NCI-H345 treated with DMSO at 0.1 percent for 48 hours (cell line): ENCODE measurements around the gene CEP170B.
"Not testable (repeated sequence)": the region's sequence is repeated elsewhere in the genome, so short reads cannot be mapped to it uniquely, and the experiment has no call there.

ENCODE experiments used
- DNase-seq: peaks from one replicate; lab custom pipeline; 2025; ENCODE audit not compliant: unreplicated experiment; lab: John Stamatoyannopoulos, UW

The CEP170B gene

GRCh38 chr14:104865081-104865630, at the start of gene CEP170B:
Gene CEP170B, plus strand, starts transcription at chr14:104865268. Its CDS starts 3,183 bp downstream, at chr14:104868451.
- no peak for DNase-seq

GRCh38 chr14:104816616-104816884, 48.5 kb upstream of the CEP170B start:
- no peak for DNase-seq

DNA sequence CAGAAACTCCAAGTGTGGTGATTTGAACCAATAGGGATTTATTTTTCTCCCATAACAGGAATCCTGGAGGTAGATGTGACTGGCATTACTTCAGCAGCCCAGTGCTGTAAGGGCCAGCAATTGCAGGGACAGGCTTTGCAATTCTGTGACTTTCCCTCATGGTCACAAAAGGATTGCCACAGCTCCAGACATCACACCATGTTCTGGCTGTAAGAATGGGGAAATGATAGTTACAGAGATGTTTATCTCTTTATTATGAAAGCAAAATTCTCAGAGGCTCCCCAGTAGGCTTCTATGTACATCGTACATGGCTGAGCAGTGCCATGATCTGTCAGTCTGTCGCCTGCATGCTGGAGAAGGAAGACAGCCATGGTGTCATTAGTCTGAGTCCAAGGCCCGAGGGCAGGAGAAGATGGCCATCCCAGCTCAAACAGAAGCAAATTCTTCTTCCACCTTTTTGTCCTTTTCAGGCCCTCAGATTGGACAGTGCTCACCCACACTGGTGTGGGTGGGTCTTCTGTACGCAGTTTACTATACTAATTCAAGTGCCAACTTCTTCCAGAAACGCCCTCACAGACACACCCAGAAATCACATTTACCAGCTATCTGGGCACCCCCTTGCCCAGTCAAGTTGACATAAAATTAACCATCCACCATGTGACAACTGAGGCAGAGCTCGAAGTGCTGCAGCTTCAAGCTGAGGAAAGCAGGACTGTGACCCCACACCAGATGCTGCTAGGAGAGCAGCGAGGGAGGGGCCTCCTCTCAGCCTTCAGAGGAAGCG, 46.9 kb upstream of the CEP170B start:
- DNase-seq, result no peak

GRCh38 chr14:104818714-104819161, 46.3 kb upstream of the CEP170B start:
- DNase-seq, result no peak

DNA sequence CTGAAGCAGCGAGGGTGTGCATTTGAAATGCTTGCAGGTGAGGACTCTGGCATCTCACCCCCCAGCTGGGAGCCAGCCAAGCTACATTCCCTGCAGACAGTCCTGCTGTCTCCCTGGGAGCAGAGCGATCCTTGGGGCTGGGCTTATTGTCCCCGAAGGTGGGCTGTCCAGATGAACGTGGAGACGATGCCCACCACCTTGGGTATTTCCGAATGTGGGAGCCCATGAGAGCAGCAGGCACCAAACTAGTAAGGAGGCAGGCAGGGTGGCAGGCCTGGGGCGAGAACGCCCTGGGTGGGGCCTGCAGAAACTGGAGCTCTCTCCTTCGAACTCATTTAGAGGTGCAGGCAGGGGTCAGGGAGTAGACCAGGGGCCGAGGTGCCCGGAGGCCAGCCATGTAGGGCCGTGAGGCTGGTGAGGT, 45.7 kb upstream of the CEP170B start:
- DNase-seq, result no peak

DNA sequence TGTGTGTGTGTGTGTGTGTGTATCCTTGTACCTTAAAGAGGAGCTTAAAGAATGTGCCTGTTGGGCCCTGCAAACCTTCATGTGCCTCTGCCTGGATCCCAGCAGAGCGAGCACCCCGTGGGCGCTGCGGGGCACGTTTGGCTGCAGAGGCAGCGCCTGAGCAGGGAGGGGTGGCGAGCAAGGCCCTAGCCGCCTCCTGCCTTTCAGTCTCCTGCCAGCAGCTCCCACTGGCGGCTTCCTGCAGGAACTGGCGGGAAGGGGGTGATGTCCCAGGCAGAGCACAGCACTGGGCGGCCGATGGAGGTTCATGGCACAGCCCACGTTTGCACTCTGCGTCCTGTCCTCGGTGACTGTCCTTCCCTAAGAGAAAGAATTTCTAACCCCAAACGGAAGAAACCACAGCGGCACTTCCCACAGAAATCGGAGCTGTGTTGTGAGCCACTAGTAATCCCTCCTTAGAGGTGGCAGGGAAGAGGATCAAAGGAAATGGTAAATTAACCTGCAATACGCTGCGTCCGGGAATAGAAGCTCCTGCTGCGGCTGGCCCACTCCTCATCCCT, 44.3 kb upstream of the CEP170B start:
- no peak for DNase-seq

DNA sequence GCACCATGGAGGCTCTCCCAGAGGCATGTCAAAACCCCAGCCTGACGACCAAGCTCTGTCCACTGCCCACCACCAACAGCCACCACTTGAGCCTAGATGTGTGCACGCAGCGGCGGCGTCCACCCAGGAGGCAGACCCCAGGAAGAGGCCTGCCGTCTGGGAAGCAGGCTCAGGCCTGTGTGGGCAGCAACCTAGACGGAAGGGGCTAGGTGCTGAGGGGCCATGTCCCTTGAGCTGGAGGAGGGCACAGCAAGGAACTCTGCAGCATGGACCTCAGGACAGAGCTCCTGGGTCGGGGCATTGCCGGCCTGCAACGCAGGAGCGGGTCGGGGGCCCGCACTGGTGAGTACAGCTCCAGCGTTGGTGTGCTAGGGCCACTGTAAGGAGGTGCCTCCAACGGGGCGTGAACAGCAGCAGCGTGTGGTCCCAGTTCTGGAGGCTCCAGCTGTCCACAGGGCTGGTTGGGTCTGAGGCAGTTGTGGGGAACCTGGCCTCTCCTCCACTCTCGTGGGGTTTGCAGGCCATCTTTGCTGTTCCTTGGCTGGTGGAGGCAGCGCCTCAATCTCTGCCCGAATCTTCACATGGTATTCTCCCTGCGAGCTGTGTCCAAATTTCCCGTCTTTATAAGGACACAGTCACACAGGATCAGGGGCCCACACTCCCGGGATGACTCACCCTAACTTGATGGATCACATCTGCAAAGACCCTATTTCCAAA, 43.7 kb upstream of the CEP170B start:
- DNase-seq, result no peak

GRCh38 chr14:104821971-104822608, 43.0 kb upstream of the CEP170B start:
- DNase-seq, result no peak

GRCh38 chr14:104822821-104823615, 42.0 kb upstream of the CEP170B start:
- DNase-seq, result no peak

GRCh38 chr14:104824353-104824997, 40.6 kb upstream of the CEP170B start:
- no peak for DNase-seq

DNA sequence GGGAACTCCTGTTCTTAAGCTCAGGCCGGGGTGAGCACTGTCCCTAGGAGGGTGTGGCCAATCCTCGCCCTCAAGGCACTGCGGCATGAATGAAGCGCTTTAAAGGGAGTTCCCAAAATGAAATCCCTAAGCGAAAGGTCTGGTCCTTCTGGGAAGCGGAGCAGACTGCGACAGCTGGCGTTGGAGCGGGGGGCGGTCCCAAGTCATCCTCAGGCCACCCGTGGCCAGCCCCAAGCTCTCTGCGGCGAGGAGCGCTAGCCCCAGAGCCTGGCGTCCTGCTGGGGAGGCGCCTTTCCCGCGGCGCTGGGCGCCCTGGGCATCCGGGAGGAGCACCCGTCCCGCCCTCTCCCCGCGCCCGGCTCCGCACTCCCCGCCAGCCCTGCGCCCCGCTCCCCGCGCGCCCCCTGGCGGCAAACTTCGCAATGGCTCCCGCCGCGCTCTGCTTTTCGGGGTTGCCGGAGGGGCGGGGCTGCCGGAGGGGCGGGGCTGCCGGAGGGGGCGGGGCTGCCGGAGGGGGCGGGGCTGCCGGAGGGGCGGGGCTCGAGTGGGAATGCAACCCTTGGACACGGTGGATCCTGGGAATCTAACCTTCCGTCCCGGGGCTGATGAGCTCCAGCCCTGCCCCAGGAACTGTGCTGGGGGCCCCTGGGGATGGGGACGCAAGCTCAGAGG, 38.7 kb upstream of the CEP170B start:
- peak; percentile 47 for DNase-seq

- DNase-seq, result no peak
Measured at GRCh38 chr14:104826861-104827176, 38.2 kb upstream of the CEP170B start.

DNA sequence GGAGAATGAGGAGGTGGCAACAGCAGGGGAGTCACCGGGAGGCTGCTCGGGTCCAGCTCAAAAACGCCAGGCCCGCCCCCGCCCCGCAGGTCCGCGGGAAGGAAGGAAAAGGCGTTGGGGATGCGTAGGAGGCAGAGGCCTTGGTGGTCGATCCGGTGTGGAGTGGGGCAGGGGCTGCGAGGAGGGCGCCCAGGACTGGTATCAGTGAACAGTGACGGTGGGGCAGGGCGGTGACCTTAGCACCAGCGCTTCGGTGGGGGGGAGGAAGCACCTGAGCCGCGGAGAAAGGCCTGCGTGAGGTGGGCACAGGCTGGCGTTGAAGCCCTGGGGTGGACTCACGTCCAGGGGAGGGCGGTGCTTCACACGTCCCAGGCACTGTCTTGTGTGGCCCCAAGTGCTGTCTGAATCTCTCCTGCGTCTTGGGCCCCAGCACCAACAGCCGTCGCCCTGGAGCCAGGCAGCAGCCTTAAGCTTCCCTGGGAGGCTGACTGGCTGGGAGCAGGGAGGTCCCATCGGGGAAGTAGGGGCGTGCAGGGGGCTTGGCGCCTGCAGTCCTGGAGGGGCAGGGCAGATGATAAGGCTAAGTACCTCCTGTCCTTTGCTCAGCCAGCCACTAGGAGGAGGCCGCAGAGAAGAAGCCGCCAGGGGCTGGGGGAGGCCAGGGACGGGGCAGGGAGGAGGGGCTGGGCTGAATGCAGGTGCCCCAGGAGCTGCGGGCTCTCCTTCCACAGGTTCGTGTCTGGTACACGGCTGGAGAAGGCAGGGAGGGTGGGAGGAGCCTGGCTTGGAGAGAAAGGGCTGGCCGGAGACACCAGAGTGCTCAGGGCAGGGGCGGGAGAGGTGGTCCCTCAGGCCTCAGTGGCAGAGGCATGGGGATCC, 37.7 kb upstream of the CEP170B start:
- peak; percentile 69 for DNase-seq

GRCh38 chr14:104830781-104831180, 34.3 kb upstream of the CEP170B start:
- no peak for DNase-seq

GRCh38 chr14:104836171-104836935, 28.7 kb upstream of the CEP170B start:
- DNase-seq, result not testable (repeated sequence)

GRCh38 chr14:104841730-104842129, 23.3 kb upstream of the CEP170B start:
- DNase-seq, result no peak

DNA sequence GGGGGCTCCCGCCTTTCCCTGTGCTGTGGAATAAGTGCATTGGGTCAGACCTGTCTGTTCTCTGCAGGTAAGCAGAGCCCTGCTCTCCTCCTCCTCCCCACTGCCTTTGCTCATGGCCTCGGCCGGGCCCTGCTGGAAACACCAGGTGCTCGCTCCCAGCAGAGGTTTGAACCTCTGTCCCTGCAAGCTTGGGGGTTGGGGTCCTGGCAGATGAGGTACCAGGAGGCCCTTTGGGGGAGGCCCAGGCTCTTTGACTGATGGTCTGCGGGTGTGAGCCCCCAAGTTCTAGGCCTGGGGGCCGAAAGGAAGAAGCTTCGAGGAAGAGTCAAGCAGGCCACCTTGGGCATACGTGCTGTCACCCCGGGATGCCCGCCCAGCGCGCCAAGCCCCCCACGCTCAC, 22.1 kb upstream of the CEP170B start:
- no peak for DNase-seq
